HG03571 (cell line): ENCODE measurements around the gene FTO.
"Not testable (repeated sequence)": the region's sequence is repeated elsewhere in the genome, so short reads cannot be mapped to it uniquely, and the experiment has no call there.

Experiments used
- ATAC-seq: cut with Tn5 transposase; IDR thresholded peaks from one replicate; pipeline ENCODE4 v1.9.1; 2021; ENCODE audit not compliant: unreplicated experiment

FTO gene

DNA sequence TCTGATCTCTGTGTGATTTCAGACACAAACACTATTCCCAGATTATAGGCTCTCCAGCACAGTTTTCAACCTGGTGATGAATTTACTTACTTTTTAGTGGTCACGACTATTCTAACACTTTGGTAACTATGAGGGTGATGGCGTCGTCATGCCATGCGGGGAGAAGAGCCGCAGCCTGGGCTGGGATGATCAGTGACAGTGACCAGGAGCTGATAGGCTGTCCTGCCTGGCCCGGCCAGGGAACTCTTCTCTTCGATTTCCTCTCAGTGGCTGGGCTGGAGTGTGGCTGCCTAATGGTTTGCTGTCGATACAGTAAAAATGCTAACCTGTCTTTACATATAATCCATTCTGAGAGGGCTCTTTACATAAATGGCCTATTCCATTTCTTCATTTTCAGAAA lies 469.5 kb downstream of the FTO start:
- ATAC-seq: no peak

GRCh38 chr16:54174201-54174600 lies 470.2 kb downstream of the FTO start:
- ATAC-seq: no peak

DNA sequence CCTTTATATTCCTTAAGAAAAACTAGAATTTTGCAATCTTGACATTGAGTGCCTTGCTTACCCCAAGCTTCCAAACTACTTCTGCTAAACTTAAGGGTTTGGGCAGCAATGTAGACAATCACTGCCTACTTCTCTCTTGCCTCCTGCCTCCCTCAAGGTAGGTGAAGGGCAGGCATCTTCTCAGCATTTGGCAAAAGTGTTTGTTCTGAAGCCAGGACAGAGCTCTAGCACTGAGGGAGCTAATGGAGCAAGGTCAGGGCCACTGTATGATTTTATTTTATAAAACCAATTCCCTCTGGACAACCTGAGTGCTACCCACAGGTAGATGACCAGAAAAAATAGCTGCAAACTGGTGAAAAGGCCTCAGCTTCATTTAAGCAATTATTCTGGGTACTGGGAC lies 470.8 kb downstream of the FTO start:
- ATAC-seq: no peak

DNA sequence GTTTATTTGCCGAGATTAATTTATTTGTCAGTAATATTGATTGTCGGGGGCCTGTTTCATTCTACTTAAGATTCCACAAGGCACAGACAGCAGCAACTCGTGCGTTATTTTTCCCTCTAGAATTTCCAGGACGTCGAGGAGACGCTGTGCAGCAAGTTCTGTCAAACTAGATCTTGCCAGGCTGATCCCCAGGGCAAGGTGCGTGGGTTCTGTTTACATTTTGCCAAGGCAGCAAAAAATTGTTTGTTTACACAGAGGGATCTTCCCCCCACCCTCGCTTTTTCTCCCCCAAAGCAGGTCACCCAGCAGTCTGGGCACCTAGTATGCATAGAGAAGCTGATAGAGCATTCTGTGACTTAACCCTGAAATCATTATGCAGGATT lies 471.2 kb downstream of the FTO start:
- no peak for ATAC-seq

DNA sequence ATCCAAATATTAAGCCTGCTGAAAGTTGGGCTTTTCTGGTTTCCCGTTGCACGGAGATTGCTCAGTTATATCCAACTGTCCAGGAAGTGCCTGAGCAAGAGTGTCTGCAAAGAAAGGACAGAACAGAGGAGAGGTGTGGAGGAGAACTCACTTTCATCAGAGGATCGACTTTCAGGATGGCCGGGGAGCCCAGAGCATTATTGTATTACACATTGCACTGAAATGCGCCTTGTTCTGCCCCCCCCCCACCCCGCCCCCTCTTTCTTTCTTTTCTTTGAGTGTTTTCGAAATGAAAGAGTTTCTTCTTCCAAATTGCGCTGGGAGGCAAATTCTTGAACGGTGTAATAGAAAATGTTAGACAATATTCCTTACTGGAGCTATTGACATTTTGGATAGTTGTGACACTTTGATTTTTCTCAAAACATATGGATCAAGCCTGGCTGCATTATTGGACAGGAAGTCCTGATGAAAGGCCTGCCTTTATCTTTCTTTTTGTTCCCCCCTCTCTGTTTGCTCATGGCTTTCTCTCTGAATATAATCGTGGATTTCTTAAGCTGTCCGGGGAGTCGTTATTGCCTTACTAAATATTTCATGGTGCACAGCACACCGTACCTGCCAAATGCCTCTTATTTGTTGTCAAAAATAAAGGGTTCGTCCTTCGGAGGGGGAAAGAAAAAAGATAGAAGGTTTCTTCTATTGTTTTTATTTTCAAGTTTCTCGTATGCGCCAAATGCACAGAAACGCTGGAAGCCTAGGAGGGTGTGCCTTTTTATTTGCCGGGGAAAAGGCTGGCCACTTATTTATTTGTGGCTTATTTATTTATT lies 471.8 kb downstream of the FTO start:
- ATAC-seq: no peak

DNA sequence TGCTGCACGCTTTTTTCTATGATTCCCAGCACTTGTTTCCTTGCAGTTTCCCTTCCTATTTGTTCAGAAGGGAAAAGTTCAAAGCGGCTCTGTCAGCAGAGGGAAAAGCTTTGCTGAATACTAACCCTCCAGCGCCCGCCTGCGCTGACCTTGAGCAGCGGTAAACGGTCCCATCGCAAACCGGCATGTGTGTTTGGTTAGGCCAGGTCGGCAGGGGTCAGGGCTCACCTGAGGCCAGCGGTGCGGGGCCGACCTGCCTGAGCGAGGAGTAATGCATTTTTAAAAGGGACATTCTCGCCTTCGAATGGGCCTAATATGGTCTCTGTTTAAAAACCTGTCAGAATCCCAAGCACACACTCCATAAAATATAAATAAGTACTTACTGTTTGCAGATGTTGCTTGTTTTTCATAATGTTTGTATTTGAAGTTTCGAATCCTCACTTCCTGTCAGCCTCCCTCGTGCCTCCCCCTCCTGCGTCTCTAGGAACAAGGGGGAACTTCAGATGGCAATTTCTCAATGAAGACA lies 472.5 kb downstream of the FTO start:
- no peak for ATAC-seq

DNA sequence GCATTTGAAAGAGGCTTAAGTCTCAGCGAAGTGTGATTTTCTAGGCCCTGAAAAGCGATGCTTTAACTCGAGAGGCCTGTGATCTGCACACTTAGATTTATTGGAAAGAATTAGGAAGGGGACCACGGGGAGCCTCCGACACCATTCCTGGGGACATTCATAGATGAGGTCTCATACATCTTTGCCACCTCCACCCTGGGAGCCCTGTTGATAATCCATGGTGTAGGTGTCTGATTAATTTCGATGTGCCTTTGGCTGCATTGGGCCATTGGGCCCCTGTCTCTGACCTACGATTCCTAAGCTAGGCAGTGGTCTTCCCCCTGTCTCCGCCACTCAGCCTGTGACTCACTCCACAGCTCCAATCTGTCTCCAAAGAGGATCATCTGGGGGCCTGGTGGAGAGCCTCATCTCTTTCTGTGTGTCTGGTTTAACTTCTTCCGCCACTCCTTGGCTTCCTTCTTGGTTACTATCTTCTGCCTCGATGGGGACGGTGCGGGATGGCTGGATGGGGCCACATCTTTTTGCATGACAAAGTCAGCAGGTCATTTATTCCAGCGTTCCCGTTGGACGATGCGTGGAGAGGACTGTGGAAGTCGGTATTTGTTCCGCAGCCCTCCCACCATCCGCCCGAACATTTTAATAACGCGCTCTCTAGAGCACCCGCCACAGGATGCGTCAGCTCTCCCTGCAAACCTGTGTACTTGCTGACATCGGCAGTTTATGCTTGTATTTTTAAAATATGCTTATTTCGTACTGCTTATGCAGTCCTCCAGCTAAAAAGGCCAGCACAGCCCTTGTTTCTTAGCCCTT lies 473.3 kb downstream of the FTO start:
- no peak for ATAC-seq

DNA sequence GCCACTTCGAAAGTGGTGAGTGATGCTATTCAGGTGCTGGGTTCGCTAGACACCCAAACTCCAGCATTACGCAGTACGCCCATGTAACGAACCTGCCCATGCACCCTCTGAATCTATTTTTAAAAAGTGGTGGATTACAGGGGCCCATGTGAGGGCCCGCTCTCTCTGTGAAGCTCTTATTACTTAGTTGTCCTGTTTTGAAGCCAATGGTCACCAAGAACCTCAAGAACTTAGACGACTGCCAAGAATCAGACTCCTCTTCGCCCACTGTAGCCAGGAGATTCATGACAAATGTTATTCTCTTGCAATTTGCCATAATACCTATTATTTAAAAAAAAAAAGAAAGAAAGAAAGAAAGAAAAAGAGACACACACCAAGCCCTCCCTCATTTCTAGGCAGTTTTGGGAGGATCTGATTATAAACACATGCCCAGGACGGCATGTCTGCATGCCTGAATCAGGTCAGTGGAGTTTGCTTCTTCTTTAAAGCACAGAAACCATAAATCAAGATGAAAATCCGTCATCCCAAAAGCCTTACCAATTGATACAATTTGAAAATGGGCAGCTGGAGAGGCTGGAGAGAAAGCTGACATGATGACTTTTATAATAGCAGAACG lies 474.0 kb downstream of the FTO start:
- ATAC-seq: no peak

- no peak for ATAC-seq
Observed at GRCh38 chr16:54178478-54178976, 474.6 kb downstream of the FTO start.

GRCh38 chr16:54180421-54181359 lies 476.7 kb downstream of the FTO start:
- ATAC-seq: no peak

GRCh38 chr16:54181683-54182329 lies 477.9 kb downstream of the FTO start:
- ATAC-seq: not testable (repeated sequence)

- no peak for ATAC-seq
Observed at GRCh38 chr16:54185045-54185444, 481.1 kb downstream of the FTO start.

- no peak for ATAC-seq
Observed at GRCh38 chr16:54191163-54191562, 487.2 kb downstream of the FTO start.

DNA sequence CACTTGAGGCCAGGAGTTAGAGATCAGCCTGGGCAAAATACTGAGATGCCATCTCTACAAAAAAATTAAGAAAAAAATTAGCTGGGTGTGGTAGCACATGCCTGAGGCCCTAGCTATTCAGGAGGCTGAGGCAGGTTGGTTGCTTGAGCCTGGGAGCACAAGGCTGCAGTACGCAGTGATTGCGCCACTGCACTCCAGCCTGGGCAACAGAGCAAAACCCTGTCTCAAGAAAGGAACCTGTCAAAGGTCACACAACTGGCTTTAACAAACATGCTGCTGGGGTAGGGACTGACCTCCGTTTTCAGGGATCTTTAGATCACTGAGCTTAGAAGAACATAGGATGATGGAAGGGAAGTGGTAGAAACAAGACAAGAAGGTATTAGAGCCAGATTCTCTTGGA lies 487.6 kb downstream of the FTO start:
- no peak for ATAC-seq

GRCh38 chr16:54193013-54193664 lies 489.2 kb downstream of the FTO start:
- ATAC-seq: no peak

GRCh38 chr16:54193665-54194333 lies 489.8 kb downstream of the FTO start:
- peak; percentile 71 for ATAC-seq

DNA sequence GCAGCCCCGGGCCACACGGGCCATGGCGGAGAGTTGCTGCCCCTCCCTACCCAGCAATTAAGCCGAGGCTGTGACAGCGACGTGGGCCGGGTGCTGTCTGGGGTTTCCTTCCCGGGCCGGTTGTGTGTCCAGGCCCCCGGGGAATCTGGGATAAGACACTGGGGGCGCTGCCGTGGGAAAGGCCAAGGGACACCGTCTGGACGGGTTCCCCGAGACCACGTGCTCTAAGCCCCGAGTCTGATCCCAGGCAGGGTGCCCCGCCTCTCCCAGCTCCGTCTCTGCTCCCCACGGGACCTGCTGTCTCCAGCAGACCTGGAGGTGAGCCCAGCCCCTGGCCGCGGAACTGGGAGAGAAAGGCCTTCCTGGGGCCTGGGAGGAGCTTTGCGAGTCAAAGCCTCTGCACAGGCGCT lies 490.4 kb downstream of the FTO start:
- ATAC-seq: no peak

DNA sequence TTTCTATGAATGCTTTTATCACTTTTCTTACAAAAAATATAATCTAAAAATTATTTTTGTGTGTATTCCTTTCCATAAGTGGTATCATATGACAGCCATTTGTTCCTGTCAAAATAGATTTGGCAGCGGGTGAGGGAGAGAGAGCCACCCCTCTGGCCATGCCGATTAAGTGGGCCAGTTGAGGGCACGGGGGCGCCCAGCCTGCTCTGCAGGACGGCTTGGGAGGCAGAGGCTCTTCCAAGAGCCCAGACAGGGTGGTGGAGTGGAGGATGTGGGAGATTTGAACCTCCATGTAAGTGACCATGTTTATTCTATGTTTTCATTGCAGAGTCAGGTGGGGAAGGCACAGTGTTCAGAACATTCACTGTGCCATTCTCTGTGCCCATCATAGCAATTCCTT lies 493.8 kb downstream of the FTO start:
- no peak for ATAC-seq
